Natural killer cell treated with Interleukin-12 subunit alpha and Interleukin-12 subunit beta and Interleukin-15 and Interleukin-18, amount 100 ng/mL, for 72 hours (primary cell): ENCODE measurements around the gene LIMS2. TPM values are rescaled to one million over a fixed set of nuclear protein-coding genes. Genes with fewer than 3 reads are reported as not detected.

ENCODE experiments used
- ATAC-seq, 2 donors: fragments of 150-1000 bp; cut with Tn5 transposase in 1 of 2; sonication (Bioruptor Pico), chemical (Tn5 transposase) in 1 of 2; 2 replicates each; pipeline ENCODE4 v1.10.0; 2021
- DNase-seq: peaks from one replicate; pipeline ENCODE4 v3.0.0; 2022; ENCODE audit warnings: low spot score
- H3K27ac Mint-ChIP-seq, 2 donors: 1 replicate in 1 of 2; 2 replicates in 1 of 2; pipeline ENCODE4 v1.8.0; 2022; ENCODE audit warnings: mixed read lengths in 2 of 2, mild to moderate bottlenecking in 1 of 2, moderate library complexity in 1 of 2
- H3K27me3 Mint-ChIP-seq, 2 donors: 1 replicate in 1 of 2; 2 replicates in 1 of 2; pipeline ENCODE4 v1.8.0; 2022; ENCODE audit warnings: mixed read lengths in 2 of 2
- H3K36me3 Mint-ChIP-seq: one replicate; pipeline ENCODE4 v1.8.0; 2022; ENCODE audit warnings: mixed read lengths
- H3K4me1 Mint-ChIP-seq, 2 donors: 1 replicate in 1 of 2; 2 replicates in 1 of 2; pipeline ENCODE4 v1.8.0; 2022; ENCODE audit warnings: low read depth in 2 of 2, mixed read lengths in 2 of 2, mild to moderate bottlenecking in 1 of 2
- H3K4me3 Mint-ChIP-seq: one replicate; pipeline ENCODE4 v1.8.0; 2022; ENCODE audit warnings: mixed read lengths
- H3K9me3 Mint-ChIP-seq: 2 replicates; pipeline ENCODE4 v1.8.0; 2022; ENCODE audit warnings: mixed read lengths
- total RNA-seq, 2 donors: library from RNA; stranded (reverse); gene quantifications; one replicate each; pipeline ENCODE4 v1.2.3, GENCODE V29; 2022

The LIMS2 gene
- total RNA-seq, 2 donors from 2014 or later = not detected

GRCh38 chr2:127611076-127611925 lies 64.0 kb downstream of the LIMS2 start:
- DNase-seq (no peak), ATAC-seq (no peak)
- Mint-ChIP-seq H3K4me3 (no peak overlapping the region), H3K27ac (no peak overlapping the region), H3K4me1 (peaks cover 0 to 5% of the 10 kb centered on the region in 2 donors), H3K36me3 (no peaks in the 10 kb centered on the region), H3K9me3 (no peaks in the 10 kb centered on the region), H3K27me3 (peaks cover 12 to 24% of the 10 kb centered on the region in 2 donors)

- DNase-seq (no peak), ATAC-seq (no peak)
- Mint-ChIP-seq H3K27me3 (peaks cover 8 to 17% of the 10 kb centered on the region in 2 donors), H3K36me3 (no peaks in the 10 kb centered on the region), H3K9me3 (no peaks in the 10 kb centered on the region), H3K27ac (no peak overlapping the region), H3K4me1 (no peaks in the 10 kb centered on the region), H3K4me3 (no peak overlapping the region)
Measured at GRCh38 chr2:127610561-127610960, 64.8 kb downstream of the LIMS2 start.

- Mint-ChIP-seq H3K27me3 (peaks cover 5 to 9% of the 10 kb centered on the region in 2 donors), H3K36me3 (no peaks in the 10 kb centered on the region), H3K27ac (no peak overlapping the region), H3K4me3 (no peak overlapping the region), H3K4me1 (no peaks in the 10 kb centered on the region), H3K9me3 (no peaks in the 10 kb centered on the region)
- ATAC-seq (no peak), DNase-seq (no peak)
Measured at GRCh38 chr2:127609818-127610217, 65.5 kb downstream of the LIMS2 start.

GRCh38 chr2:127609031-127609751 lies 66.1 kb downstream of the LIMS2 start:
- no peak overlapping the region for H3K4me3 Mint-ChIP-seq
- no peaks in the 10 kb centered on the region for H3K36me3 Mint-ChIP-seq
- H3K4me1 Mint-ChIP-seq = no peaks in the 10 kb centered on the region
- ATAC-seq (peak; percentile 28 to 30), DNase-seq (no peak)
- no peaks in the 10 kb centered on the region for H3K9me3 Mint-ChIP-seq
- no peak overlapping the region for H3K27ac Mint-ChIP-seq
- peaks cover 3 to 7% of the 10 kb centered on the region in 2 donors for H3K27me3 Mint-ChIP-seq

- no peaks in the 10 kb centered on the region for H3K9me3 Mint-ChIP-seq
- H3K27me3 Mint-ChIP-seq = peaks cover 0 to 5% of the 10 kb centered on the region in 2 donors
- ATAC-seq = no peak
- no peaks in the 10 kb centered on the region for H3K4me1 Mint-ChIP-seq
- H3K4me3 Mint-ChIP-seq = no peak overlapping the region
- no peak overlapping the region for H3K27ac Mint-ChIP-seq
- no peaks in the 10 kb centered on the region for H3K36me3 Mint-ChIP-seq
- no peak for DNase-seq
Measured at GRCh38 chr2:127608061-127609030, 67.0 kb downstream of the LIMS2 start.

- ATAC-seq (no peak), DNase-seq (no peak)
- H3K9me3 Mint-ChIP-seq = no peaks in the 10 kb centered on the region
- H3K4me1 Mint-ChIP-seq = no peaks in the 10 kb centered on the region
- H3K36me3 Mint-ChIP-seq = no peaks in the 10 kb centered on the region
- no peaks in the 10 kb centered on the region for H3K27me3 Mint-ChIP-seq
- H3K4me3 Mint-ChIP-seq = no peak overlapping the region
- no peak overlapping the region for H3K27ac Mint-ChIP-seq
Measured at GRCh38 chr2:127607399-127607908, 67.9 kb downstream of the LIMS2 start.

- Mint-ChIP-seq H3K4me3 (no peak overlapping the region), H3K4me1 (no peaks in the 10 kb centered on the region), H3K9me3 (no peaks in the 10 kb centered on the region), H3K36me3 (no peaks in the 10 kb centered on the region), H3K27ac (no peak overlapping the region), H3K27me3 (no peaks in the 10 kb centered on the region)
- DNase-seq (no peak), ATAC-seq (no peak)
Measured at GRCh38 chr2:127606625-127607398, 68.5 kb downstream of the LIMS2 start.

- Mint-ChIP-seq H3K27me3 (no peaks in the 10 kb centered on the region), H3K4me1 (no peaks in the 10 kb centered on the region), H3K9me3 (no peaks in the 10 kb centered on the region), H3K36me3 (no peaks in the 10 kb centered on the region), H3K4me3 (no peak overlapping the region), H3K27ac (no peak overlapping the region)
- DNase-seq (no peak), ATAC-seq (no peak)
Measured at GRCh38 chr2:127605691-127606263, 69.6 kb downstream of the LIMS2 start.

GRCh38 chr2:127604986-127605385 lies 70.3 kb downstream of the LIMS2 start:
- Mint-ChIP-seq H3K36me3 (no peaks in the 10 kb centered on the region), H3K27ac (no peak overlapping the region), H3K4me3 (no peak overlapping the region), H3K27me3 (no peaks in the 10 kb centered on the region), H3K4me1 (no peaks in the 10 kb centered on the region), H3K9me3 (no peaks in the 10 kb centered on the region)
- no peak for ATAC-seq
- no peak for DNase-seq

GRCh38 chr2:127599211-127599610 lies 76.1 kb downstream of the LIMS2 start:
- Mint-ChIP-seq H3K4me1 (no peaks in the 10 kb centered on the region), H3K36me3 (no peaks in the 10 kb centered on the region), H3K9me3 (no peaks in the 10 kb centered on the region), H3K4me3 (no peak overlapping the region), H3K27me3 (peaks cover 12 to 22% of the 10 kb centered on the region in 2 donors), H3K27ac (no peak overlapping the region)
- no peak for DNase-seq
- no peak for ATAC-seq

GRCh38 chr2:127598711-127599110 lies 76.6 kb downstream of the LIMS2 start:
- Mint-ChIP-seq H3K36me3 (no peaks in the 10 kb centered on the region), H3K27ac (no peak overlapping the region), H3K27me3 (peaks cover 12 to 22% of the 10 kb centered on the region in 2 donors), H3K4me3 (no peak overlapping the region), H3K4me1 (no peaks in the 10 kb centered on the region), H3K9me3 (no peaks in the 10 kb centered on the region)
- no peak for DNase-seq
- ATAC-seq = no peak

- peaks cover 12 to 22% of the 10 kb centered on the region in 2 donors for H3K27me3 Mint-ChIP-seq
- ATAC-seq = no peak
- H3K9me3 Mint-ChIP-seq = no peaks in the 10 kb centered on the region
- H3K27ac Mint-ChIP-seq = no peak overlapping the region
- no peak overlapping the region for H3K4me3 Mint-ChIP-seq
- H3K36me3 Mint-ChIP-seq = no peaks in the 10 kb centered on the region
- peak; percentile 20 for DNase-seq
- no peaks in the 10 kb centered on the region for H3K4me1 Mint-ChIP-seq
Measured at GRCh38 chr2:127597984-127598380, 77.3 kb downstream of the LIMS2 start.
